PC-3 (cell line): ENCODE data around the gene OR4C13. TPM values are rescaled to one million over a fixed set of nuclear protein-coding genes. Genes with fewer than 3 reads are reported as not detected.

Source experiments
- ATAC-seq: fragments of 200-7000 bp; cut with Tn5 transposase; 2 replicates; pipeline ENCODE4 v1.9.1; 2020; ENCODE audit warnings: mild to moderate bottlenecking, moderate library complexity
- BruUV-seq: library from RNA; stranded (reverse); fragments of 400-500 nt; replicated peaks from 2 replicates; lab custom pipeline; 2021; lab: Mats Ljungman, UMichigan
- CTCF ChIA-PET: fragments of 300-600 bp; sonication (Branson Sonifier 250); formaldehyde crosslinking; loops from one replicate; lab custom pipeline; 2022; ENCODE audit warnings: antibody characterized with exemption; lab: Charles Lee
- POLR2A ChIA-PET: fragments of 300-600 bp; sonication (Branson Sonifier 250); formaldehyde crosslinking; loops from one replicate; lab custom pipeline; 2022; ENCODE audit warnings: antibody characterized with exemption; ENCODE audit not compliant: unreplicated experiment; lab: Charles Lee
- DNase-seq: peaks from one replicate; pipeline ENCODE4 v3.0.0-alpha.2; 2015
- H2AFZ ChIP-seq: fragments of 300-600 bp; sonication (generic); 2 replicates; pipeline ENCODE4 v1.6.0; 2016; ENCODE audit warnings: antibody characterized with exemption, low read length
- H3F3A ChIP-seq: fragments of 300-600 bp; sonication (generic); one replicate; pipeline ENCODE4 v1.6.0; 2017; ENCODE audit warnings: antibody characterized with exemption, low read length, control low read depth, mild to moderate bottlenecking; ENCODE audit not compliant: unreplicated experiment
- H3K27ac ChIP-seq: fragments of 300-600 bp; sonication (generic); 2 replicates; pipeline ENCODE4 v1.5.1; 2016; ENCODE audit warnings: mild to moderate bottlenecking, low read length
- H3K27me3 ChIP-seq: fragments of 300-600 bp; sonication (generic); 2 replicates; pipeline ENCODE4 v1.6.1; 2016; ENCODE audit warnings: low read length, mixed read lengths
- H3K36me3 ChIP-seq: fragments of 300-600 bp; sonication (generic); 2 replicates; pipeline ENCODE4 v1.6.1; 2016; ENCODE audit warnings: low read depth, mixed run types, low read length, mixed read lengths
- H3K4me1 ChIP-seq: fragments of 300-600 bp; sonication (generic); 2 replicates; pipeline ENCODE4 v1.5.1; 2016; ENCODE audit warnings: low read length; ENCODE audit not compliant: insufficient read depth
- H3K4me2 ChIP-seq: fragments of 300-600 bp; sonication (generic); 2 replicates; pipeline ENCODE4 v1.6.0; 2016; ENCODE audit warnings: low read length
- H3K4me3 ChIP-seq: fragments of 300-600 bp; sonication (generic); 2 replicates; pipeline ENCODE4 v1.5.1; 2016; ENCODE audit warnings: mild to moderate bottlenecking, low read length, mixed read lengths
- H3K79me2 ChIP-seq: fragments of 300-600 bp; sonication (generic); 2 replicates; pipeline ENCODE4 v1.6.1; 2017; ENCODE audit warnings: low read length, mixed read lengths
- H3K9ac ChIP-seq: fragments of 300-600 bp; sonication (generic); 2 replicates; pipeline ENCODE4 v1.6.0; 2016; ENCODE audit warnings: mild to moderate bottlenecking, low read length
- H3K9me2 ChIP-seq: fragments of 300-600 bp; sonication (generic); replicated peaks from 2 replicates; pipeline ENCODE4 v1.6.1; 2016; ENCODE audit warnings: mixed run types, low read length, mixed read lengths
- H3K9me3 ChIP-seq: fragments of 300-600 bp; sonication (generic); 2 replicates; pipeline ENCODE4 v1.6.1; 2016; ENCODE audit warnings: low read length, mixed read lengths
- H4K20me1 ChIP-seq: fragments of 300-600 bp; sonication (generic); 2 replicates; pipeline ENCODE4 v1.6.1; 2016; ENCODE audit warnings: low read length, mixed read lengths
- CTCF ChIP-seq: fragments of 300-600 bp; sonication (generic); conservative IDR thresholded peaks from 2 replicates; pipeline ENCODE4 v1.5.1; 2017; ENCODE audit warnings: antibody characterized with exemption, low read depth, mild to moderate bottlenecking, low read length
- EZH2phosphoT487 ChIP-seq: fragments of 300-600 bp; sonication (generic); IDR thresholded peaks from 2 replicates; pipeline ENCODE4 v1.6.1; 2018; ENCODE audit warnings: mild to moderate bottlenecking, antibody characterized with exemption, low read length, borderline replicate concordance
- intact Hi-C: fragments of 100-400 bp; cut with micrococcal nuclease; formaldehyde crosslinking; loops from 2 replicates; pipeline ENCODE4 v1.9.0; 2023
- total RNA-seq: library from RNA; depleted of rRNA; stranded (reverse); fragments of >200 nt; gene quantifications from 2 replicates; pipeline ENCODE4 v1.2.3, GENCODE V29; 2014; rRNA removed

Gene OR4C13
- total RNA-seq, 1 experiment from 2014 or later = not detected

- no peaks in the 10 kb centered on the region for H3K4me1 ChIP-seq
- TF ChIP-seq EZH2phosphoT487 = no peak
- TF ChIP-seq CTCF = peak; percentile 72
- peaks cover 5% of the 10 kb centered on the region; the same call in 1 of the 2 replicates for H3K9me3 ChIP-seq
- H3K36me3 ChIP-seq = no peaks in the 10 kb centered on the region
- intact Hi-C loops = no loop called here
- DNase-seq = peak; percentile 74
- H3K9me2 ChIP-seq = no peaks in the 10 kb centered on the region
- ChIA-PET CTCF (no interaction called here), POLR2A (no interaction called here)
- no peak overlapping the region for H3K27ac ChIP-seq
- no TSS peak for BruUV-seq
- H3F3A ChIP-seq = no peaks in the 10 kb centered on the region
- no peaks in the 10 kb centered on the region for H4K20me1 ChIP-seq
- H2AFZ ChIP-seq = peak overlapping the region; percentile 60
- H3K4me3 ChIP-seq = no peak overlapping the region
- peak overlapping the region; percentile 29; the same call in 1 of the 2 replicates for H3K4me2 ChIP-seq
- no peak overlapping the region for H3K9ac ChIP-seq
- no peaks in the 10 kb centered on the region for H3K27me3 ChIP-seq
- ATAC-seq = no peak
- H3K79me2 ChIP-seq = no peaks in the 10 kb centered on the region
Measured at GRCh38 chr11:49995565-49995964, 43.4 kb downstream of the OR4C13 start.

Other genes with a start within 250 kb of the OR4C13 start
- not detected in 2 replicates for gene OR4C12, start 30.1 kb downstream of the OR4C13 start, total RNA-seq
- not detected in 2 replicates for gene OR4C45, start 80.5 kb downstream of the OR4C13 start, total RNA-seq